NCI-H510A treated with DMSO at 0.1 percent for 48 hours (cell line): ENCODE measurements around the gene TTLL1.

Experiments
- DNase-seq: peaks from one replicate; lab custom pipeline; 2025; lab: John Stamatoyannopoulos, UW

Gene TTLL1

DNA sequence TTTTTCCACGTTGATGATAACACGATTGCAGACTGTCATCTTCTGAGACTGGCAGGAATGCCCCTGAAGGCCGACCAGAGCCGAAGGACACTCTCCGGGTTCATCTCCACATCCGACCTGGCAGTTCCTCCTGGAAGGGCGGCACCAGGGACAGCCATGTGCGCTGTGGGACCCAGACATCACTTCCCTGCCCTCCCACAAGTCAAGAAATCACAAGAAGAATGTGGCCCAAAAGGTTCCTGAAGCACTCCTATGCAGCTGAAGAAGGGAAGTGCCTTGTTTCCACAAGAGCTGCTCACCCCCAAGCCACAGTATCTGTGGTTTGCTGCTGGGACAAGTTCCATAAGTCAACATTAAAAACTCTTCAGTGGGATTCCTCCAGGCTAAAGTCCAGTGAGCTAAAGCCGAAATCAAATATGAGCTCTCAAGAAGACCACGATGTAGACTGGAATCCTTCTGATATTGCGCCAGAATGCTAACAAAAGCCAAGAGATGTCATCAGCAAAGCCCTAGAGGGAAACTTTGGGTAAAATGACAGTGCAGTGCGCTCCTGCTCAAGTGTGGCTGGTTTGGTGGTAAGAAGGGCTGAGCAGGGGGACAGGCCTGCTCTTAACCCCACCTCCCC is 95.4 kb downstream of the TTLL1 start:
- DNase-seq: no peak

DNA sequence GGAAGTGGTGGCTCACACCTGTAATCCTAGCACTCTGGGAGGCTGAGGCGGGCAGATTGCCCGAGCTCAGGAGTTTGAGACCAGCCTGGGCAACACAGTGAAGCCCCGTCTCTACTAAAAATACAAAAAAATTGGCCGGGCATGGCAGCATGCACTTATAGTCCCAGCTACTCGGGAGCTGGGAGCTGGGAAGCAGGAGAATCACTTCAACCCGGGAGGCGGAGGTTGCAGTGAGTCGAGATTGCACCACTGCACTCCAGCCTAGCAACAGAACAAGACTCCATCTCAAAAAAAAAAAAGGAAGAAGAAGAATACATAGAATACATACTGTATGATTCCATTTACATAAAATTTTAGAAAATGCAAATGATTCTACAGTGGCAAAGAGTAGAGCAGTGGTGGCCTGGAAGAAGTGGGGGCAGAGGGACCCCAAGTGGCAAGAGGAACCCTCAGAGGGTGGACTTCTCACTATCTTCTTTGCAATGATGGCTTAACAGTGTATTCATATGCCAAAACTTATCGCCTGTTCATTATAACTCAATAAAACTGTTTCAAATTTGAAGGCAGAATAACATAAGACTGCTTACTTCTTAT is 96.2 kb downstream of the TTLL1 start:
- DNase-seq: no peak

DNA sequence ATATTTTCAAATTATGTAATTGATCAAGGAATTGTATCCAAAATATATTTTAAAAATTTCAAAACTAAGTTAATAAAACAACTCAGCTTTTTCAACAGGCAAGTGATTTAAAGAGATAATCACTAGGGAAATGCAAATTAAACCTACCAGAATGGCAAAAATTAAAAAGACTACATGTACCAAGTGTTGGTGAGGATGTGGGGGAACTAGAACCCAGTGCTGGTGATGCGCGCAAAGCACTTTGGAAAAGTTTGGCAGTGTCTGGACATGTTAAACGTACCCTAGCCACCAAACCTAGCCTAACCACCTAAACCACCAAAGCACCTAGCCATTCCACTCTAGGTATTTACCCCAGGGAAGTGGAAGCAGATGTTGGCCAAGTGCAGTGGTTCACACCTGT is 97.1 kb downstream of the TTLL1 start:
- DNase-seq: no peak

DNA sequence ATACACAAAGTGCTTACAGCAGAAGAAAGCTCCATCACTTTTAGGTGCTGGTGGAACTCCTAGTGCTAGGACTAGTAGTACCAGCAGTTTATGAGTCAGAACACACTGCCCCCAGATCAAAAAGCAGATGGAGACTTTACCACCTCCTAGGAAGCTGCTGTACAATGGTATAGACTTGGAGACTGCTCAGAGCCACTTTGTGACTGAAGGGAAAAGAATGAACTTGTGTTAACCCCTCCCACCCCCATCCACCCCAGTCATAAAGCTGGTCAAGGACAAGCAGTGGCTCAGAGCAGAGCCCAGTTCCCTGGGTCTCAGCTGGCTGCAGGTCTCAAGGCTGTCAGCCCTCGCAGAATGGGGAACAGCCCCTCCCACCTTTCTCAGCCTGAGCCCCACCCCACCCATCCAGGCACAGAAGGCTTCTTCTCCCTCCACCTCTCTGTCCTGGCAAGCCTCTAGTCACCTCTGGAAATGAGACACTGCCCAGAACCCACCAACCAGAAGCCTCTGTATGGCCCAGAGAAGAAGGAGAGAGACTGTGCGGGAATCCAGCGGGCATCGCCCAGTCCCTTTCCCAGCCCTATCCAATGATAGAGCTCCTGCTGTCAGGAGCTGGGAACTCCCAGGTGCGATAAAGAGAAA is 98.1 kb downstream of the TTLL1 start:
- no peak for DNase-seq

DNA sequence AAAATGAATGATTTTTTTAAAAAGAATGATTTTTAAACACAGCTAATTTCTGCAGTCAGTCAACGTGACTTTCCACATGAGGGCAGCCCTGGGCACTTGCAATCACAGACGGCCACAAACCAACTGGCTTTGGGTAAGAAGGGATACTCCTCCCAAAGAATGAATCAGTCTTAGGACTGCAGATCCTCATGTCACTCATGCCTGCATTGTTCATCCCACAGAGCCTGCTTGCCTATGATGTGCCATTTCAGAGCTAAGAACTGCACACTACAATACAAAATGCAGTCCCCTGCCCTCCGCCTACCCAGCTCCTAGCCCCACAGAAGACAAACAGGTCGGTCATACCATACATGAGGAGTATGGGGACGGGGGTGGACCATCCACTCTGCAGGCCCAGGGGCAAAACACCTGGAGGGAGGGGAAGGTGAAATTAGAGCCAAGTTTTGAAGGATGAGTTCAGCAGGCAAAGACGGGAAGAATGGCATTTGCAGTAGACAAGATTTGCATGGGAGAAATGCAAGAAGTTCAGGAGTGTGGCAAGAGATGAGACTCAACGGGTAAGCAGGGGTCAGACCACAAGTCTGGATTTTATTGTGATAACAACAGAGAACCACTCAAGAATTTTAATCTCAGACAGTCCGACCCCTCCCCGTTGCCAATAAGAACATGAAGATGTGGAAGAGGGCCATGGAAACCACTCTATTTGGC is 98.9 kb downstream of the TTLL1 start:
- no peak for DNase-seq
